CMK (cell line): ENCODE measurements around the gene CEP95.
"Not testable (repeated sequence)": the region's sequence is repeated elsewhere in the genome, so short reads cannot be mapped to it uniquely, and the experiment has no call there.

Experiments used
- DNase-seq: peaks from one replicate; pipeline ENCODE4 v3.0.0-alpha.2; 2010; ENCODE audit warnings: low read depth

The CEP95 gene

GRCh38 chr17:64572682-64573154 is 65.9 kb downstream of the CEP95 start:
- no peak for DNase-seq

- DNase-seq: no peak
Measured at GRCh38 chr17:64573214-64573613, 66.4 kb downstream of the CEP95 start.

- no peak for DNase-seq
Measured at GRCh38 chr17:64574646-64575045, 67.9 kb downstream of the CEP95 start.

GRCh38 chr17:64575431-64575830 is 68.7 kb downstream of the CEP95 start:
- no peak for DNase-seq

- not testable (repeated sequence) for DNase-seq
Measured at GRCh38 chr17:64577025-64577424, 70.2 kb downstream of the CEP95 start.

GRCh38 chr17:64579917-64580316 is 73.1 kb downstream of the CEP95 start:
- no peak for DNase-seq

GRCh38 chr17:64580384-64581315 is 73.9 kb downstream of the CEP95 start:
- DNase-seq: no peak

GRCh38 chr17:64583038-64583437 is 76.3 kb downstream of the CEP95 start:
- DNase-seq: no peak

- DNase-seq: no peak
Measured at GRCh38 chr17:64585146-64585545, 78.4 kb downstream of the CEP95 start.
